HCT116 (cell line): ENCODE results near the gene PARVA.

Source experiments
- CTCF ChIP-seq, 3 experiments: fragments of 200-600 bp in 1 of 3; sonication (generic) in 1 of 3; IDR thresholded peaks in 2 of 3; conservative IDR thresholded peaks in 1 of 3; 2 replicates each; pipeline ENCODE4 v1.5.1; 2012 to 2017; ENCODE audit warnings: low read depth in 2 of 3, low read length in 2 of 3, antibody characterized with exemption in 1 of 3, borderline replicate concordance in 1 of 3, control low read depth in 1 of 3, mild to moderate bottlenecking in 1 of 3, mixed read lengths in 1 of 3, mixed run types in 1 of 3, moderate library complexity in 1 of 3; ENCODE audit not compliant: insufficient read depth in 1 of 3
- EZH2 ChIP-seq: fragments of 200-600 bp; sonication (generic); IDR thresholded peaks from 2 replicates; pipeline ENCODE4 v1.6.1; 2017; ENCODE audit warnings: antibody characterized with exemption, mixed run types
- POLR2AphosphoS5 ChIP-seq: IDR thresholded peaks from 2 replicates; pipeline ENCODE4 v1.6.1; 2011; ENCODE audit warnings: mild to moderate bottlenecking, low read depth, low read length, moderate library complexity
- RAD21 ChIP-seq: IDR thresholded peaks from 2 replicates; pipeline ENCODE4 v1.6.1; 2012; ENCODE audit warnings: low read depth, mild to moderate bottlenecking
- ZFX ChIP-seq: fragments of 450-650 bp; IDR thresholded peaks from 2 replicates; pipeline ENCODE4 v1.6.1; 2017

GRCh38 chr11:12581416-12581815, 204.0 kb downstream of the PARVA start:
- TF ChIP-seq POLR2AphosphoS5 (no peak), CTCF (IDR thresholded peaks at IDR 0.05 in 2 of 3, conservative IDR thresholded peaks at IDR 0.05 in 1 of 3; ENCODE audit: borderline replicate concordance in 1 of 3, insufficient read depth in 1 of 3, low read depth in 2 of 3, low read length in 2 of 3) (no peak), EZH2 (no peak), ZFX (no peak), RAD21 (no peak)
